CD4-positive, alpha-beta T cell treated with Interferon gamma for 1 hour (primary cell): ENCODE data around the gene MPLKIP.
"Not testable (repeated sequence)": the region's sequence is repeated elsewhere in the genome, so short reads cannot be mapped to it uniquely, and the experiment has no call there.

Experiments used
- DNase-seq: peaks from one replicate; pipeline ENCODE4 v3.0.0-alpha.2; 2020

Gene MPLKIP

DNA sequence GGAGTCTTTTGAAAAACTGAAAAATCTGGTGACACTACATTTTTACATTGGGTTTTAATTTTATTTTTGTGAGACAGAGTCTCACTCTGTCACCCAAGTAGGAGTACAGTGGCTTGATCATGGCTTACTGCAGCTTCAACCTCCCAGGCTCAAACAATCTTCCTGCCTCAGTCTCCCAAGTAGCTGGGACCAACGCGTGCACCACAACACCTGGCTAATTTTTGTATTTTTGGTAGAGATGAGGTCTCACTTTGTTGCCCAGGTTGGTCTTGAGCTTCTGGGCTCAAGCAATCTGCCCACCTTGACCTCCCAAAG, 11.5 kb downstream of the MPLKIP start:
- no peak for DNase-seq

DNA sequence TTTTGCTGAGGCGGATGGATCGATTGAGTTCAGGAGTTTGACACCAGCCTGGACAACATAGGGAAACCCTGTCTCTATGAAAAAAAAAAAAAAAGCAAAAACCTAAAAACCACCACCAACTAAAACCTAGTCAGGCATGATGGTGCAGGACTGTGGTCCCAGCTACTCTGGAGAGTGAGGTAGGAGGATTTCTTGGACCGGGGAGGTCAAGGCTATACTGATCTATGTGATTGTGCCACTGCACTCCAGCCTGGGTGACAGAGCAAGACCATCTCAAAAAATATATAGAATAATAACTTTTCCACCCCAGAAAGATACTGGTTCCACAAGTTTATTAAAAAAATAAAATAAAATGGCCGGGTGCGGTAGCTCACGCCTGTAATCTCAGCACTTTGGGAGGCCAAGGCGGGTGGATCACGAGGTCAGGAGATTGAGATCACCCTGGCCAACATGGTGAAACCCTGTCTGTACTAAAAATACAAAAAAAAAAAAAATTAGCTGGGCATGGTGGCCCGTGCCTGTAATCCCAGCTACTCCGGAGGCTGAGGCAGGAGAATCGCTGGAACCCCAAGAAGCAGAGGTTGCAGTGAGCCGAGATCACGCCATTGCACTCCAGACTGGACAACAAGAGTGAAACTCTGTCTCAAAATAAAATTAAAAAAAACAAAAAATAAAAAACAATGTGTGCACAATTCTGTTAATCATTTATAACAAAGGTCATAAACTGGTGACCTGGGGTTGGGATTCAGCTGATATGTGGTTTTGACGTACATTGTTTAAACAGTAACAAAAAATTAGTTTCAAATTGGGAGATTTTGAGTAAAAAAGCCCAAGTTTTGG, 12.1 kb downstream of the MPLKIP start:
- DNase-seq: not testable (repeated sequence)

DNA sequence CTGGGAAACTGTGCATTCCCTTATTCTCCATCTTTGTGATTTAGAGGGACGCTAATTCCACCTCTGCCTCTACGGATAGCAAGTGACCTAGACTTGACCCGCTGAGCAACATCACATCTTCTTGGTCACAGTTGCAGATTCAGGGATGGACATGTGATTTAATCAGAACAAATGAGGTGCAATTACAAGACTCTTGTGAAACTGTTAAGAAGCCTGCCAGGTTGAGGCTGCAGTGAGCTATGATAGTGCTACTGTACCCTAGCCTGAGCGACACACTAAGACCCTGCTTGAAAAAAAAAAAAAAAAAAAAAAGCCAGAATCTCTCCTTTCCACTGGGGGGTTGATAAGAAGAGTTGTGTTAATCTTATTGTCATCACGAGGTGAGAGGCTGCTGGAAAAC, 14.4 kb downstream of the MPLKIP start:
- no peak for DNase-seq

DNA sequence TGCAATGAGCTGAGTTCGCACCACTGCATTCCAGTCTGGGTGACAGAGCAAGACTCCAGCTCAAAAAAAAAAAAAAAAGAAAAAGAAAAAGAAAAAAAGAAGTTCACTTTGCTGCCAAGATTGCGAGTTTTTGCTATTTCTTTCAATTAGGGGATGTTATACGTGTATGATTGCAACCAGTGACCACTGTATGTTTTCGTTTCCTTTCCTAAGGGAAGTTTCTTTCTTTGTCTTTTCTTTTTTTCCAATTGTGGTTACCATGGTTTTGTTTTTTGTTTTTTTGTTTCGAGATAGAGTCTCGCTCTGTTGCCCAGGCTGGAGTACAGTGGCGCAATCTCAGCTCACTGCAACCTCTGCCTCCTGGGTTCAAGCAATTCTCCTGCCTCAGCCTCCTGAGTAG, 16.2 kb downstream of the MPLKIP start:
- not testable (repeated sequence) for DNase-seq

DNA sequence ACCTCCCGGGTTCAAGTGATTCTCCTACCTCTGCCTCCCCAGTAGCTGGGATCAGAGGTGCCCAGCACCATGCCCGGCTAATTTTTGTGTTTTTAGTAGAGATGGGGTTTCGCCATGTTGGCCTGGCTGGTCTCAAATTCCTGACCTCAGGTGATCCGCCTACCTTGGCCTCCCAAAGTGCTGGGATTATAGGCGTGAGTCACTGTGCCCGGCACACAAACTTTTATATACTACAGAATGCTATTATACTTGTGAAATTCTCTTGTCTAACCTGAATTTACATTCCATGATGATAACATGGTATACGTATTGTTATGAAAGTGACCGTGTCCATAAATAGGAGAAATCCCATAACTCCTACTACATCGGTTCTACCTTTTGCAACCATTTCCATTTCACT, 17.2 kb downstream of the MPLKIP start:
- not testable (repeated sequence) for DNase-seq

DNA sequence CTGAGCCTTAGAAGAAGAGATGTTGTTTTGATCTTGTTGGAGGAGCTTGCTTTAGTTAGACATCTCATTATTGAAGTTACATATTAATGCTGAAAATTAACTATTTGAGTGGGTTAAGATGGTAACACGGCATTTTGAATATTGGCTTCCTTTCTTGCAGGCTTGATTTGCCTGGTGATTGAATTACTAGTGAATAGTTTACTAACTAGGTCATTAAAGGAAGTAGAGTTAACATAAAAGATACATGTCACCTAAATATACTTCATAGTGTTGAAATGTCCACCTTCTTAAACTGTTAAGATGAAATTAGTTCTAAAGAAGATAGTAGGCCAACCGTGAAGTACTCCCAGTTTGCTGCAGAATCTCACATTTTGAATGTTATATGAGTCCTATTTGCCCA, 18.5 kb downstream of the MPLKIP start:
- DNase-seq: no peak

DNA sequence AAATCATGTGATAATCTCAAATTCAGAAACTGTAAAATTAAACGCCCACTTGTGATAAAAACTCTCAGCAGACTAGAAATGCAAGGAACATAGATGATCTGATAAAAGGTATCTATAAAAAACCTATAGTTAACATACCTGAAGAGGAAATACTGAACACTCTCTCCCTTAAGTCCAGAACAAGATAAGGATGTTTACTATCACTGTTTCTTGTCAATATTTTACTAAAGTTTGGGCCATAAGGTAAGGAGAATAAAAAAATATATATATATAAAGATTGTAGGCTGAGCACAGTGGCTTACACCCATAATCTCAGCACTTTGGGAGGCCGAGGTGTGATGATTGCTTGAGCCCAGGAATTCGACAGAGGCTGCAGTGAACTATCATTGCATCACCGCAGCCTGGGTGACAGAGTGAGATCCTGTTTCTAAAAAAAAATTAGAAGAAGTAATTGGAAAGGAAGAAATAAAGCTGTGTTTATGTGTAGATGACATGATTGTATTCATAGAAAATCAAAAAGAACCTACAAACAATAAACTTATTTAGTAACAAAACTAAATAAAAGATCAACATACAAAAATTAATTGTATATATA, 28.4 kb downstream of the MPLKIP start:
- DNase-seq: no peak

DNA sequence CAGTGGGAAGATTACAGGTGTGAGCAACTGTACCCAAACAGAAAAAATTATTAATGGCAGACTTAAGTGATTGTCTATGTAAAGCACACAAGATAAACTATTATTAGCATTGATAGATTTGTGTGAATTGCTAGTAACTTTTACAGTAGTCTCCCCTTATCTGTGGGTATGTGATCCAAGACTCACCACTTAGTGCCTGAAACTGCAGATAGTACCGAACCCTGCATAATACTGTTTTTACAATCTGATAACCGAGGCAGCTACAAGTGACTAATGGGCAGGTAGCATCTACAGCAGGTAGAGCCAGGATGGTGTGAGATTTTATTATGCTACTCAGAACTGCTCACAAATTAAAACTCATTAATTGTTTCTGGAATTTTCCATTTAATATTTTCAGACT, 31.5 kb downstream of the MPLKIP start:
- DNase-seq: no peak

DNA sequence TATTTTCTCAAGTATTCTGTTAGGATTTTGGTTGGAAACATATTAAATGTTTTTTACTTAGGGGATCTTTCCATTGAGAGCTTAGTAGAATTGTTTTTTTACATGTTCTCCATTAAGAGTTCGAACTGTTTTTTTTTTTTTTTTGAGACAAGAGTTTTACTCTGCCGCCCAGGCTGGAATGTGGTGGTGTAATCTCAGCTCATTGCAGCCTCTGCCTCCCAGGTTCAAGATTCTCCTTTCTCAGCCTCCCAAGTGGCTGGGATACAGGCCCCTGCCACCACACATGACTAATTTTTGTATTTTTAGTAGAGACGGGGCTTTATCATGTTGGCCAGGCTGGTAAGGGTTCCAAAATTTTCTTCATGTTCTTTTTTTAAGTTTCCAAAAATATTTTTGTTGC, 33.2 kb downstream of the MPLKIP start:
- no peak for DNase-seq

DNA sequence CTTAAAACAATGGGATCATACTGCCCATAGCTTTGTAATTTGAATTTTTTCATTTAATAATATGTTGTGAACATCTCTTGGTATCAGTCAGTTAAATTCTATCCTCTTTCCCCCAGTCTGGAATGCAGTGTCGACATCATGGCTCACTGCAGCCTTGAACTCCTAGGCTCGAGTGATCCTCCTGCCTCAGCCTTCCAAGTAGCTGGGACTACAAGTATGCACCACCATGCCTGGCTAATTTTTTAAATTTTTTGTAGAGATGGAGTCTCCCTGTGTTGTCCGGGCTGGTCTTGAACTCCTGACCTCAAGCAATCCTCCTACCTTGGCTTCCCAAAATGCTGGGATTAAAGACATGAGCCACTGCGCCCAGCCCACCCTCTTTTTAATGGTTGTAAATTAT, 34.6 kb downstream of the MPLKIP start:
- DNase-seq: no peak

DNA sequence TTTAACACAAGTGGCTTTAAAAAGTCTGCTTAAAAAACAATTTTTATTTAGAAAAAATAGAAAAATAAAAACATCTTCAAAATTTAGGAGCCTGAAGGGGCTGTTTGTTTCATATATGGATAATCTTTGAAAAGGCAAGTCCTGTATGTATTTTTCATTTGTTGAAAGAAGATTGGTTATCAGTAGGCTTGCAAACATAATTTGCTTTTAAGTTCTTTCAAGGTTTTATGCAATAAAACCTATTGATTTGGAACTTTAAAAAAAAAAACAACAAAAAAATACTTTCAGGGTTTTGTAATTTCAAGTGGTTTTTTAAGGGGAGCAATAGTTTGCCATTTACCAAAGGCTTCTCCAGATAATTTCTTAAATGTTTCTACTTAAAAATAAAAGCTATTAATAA, 35.6 kb downstream of the MPLKIP start:
- DNase-seq: no peak

DNA sequence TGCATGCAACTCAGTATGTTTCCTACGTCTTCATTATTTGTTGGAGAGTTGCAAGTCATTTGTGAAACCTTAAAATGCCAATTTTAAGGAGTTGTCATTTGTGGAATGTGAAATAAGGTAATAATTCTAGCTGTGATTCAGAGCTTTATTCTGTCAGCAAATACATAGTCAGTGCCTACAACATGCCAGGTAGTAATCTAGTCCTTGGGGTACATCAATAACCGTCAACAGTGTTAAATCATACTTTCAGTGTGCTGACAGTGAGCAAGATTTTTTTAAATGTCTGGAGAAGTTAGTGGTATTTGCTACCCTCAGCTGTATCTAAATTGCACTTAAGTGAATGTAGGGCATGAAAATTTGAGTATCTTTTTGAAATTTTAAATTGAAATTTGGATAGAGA, 36.7 kb downstream of the MPLKIP start:
- no peak for DNase-seq

DNA sequence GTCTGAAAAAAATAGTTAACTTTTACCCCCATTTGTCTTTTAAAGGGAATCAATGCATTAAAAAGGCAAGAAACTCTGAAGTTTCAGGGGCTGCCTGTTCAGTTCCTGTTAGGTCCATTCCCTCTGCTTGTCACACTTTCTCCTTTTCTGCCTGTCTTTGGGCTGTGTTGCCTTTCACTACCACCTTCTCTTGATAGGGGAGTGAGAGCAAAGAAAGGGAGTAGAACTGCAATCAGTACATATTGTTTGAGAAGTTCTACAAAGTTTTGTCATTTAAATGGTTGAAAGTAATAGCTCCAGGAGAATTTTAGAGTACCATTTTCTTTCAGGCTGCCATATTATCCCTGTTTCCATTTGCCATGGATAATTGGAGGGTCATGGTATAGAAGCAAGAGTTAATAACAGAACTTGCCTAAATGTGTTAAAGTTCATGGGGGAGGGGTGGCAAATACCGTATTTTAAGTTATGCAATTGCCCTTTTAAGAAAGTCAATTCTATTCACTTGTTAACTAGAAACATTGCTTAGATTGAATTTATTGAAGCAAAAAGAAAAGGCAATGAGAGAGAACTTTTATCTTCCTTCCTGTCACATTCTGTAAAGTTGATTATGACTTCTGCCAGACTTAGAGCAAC, 38.6 kb downstream of the MPLKIP start:
- DNase-seq: no peak

DNA sequence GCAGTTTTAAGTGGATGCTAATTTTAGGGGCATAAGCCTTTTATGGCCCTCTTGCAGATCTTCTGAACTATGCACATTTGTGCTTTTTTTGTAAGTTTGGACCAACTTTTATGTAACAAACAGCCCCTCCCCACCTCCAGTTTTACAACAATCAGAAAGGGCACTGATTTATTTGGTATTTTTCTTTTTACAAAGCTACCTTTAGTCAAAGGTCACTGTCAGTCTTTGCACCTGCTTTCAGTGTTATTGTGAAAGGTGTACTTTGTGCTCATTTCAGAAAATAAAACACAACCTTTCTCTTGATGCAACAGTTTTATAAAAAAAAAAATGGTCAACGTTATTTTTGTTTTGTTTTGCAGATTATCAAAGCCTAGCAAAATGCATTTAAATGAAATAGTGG, 39.2 kb downstream of the MPLKIP start:
- DNase-seq: no peak

DNA sequence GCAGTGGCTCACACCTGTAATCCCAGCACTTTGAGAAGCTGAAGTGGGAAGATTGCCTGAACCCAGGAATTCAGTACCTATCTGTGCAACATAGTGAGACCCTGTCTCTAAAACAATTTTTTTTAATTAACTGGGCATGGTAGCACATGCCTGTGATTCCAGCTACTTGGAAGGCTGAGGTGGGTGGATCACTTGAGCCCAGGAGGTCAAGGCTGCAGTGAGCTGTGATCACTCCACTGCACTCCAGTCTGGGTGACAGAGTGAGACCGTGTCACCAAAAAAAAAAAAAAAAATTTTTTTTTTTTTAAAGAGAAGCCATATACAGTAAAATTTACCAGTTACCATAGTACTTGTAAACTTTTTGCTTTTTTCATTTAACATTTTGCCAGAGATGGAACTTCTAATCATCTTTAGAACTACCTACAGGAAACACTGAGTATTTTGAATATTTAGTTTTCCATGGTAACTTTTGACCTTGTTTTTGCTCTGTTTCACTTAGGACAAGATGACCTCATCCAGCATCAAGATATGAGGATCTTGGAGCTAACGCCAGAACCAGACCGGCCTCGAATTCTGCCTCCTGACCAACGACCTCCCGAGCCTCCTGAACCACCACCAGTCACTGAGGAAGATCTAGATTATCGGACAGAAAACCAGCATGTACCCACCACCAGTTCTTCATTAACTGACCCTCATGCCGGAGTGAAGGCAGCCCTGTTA, 40.6 kb downstream of the MPLKIP start:
- no peak for DNase-seq

DNA sequence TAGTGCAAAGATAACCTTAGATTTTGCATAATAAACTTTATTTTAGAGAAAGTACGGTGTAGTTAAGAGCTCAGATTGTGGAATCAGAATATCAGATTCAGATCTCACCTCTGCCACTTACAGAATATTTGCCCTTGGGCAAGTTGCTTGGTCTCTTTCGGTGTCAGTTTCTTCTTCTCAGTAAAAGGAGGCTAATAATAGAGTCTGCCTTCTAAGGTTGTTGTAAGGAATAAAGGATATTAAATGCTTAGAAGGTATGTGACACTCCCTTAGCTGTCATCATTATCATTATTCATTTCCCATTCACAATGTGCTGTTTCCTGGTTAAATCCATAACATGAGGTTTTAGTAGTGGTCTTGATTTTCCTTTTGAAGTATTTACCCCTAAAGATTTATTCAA, 42.2 kb downstream of the MPLKIP start:
- DNase-seq: no peak

DNA sequence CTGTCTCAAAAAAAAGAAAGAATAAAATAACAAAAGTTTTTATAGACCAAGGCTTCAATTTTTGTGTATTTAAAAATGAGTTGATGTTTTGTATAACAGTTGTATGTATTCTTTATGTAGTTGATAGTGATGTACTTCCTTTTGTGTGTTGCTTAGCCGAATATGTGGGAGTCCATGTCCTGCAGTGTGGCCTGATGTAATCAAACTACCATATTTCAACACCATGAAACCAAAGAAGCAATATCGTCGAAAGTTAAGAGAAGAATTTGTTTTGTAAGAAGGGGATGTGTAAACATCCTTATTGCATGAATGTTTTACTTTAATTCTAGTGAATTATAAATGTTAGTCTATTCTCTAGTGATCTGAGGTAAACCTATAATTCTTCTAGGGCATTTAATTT, 56.6 kb downstream of the MPLKIP start:
- no peak for DNase-seq
